ENCODE measurements around the gene EFL1.

DNA sequence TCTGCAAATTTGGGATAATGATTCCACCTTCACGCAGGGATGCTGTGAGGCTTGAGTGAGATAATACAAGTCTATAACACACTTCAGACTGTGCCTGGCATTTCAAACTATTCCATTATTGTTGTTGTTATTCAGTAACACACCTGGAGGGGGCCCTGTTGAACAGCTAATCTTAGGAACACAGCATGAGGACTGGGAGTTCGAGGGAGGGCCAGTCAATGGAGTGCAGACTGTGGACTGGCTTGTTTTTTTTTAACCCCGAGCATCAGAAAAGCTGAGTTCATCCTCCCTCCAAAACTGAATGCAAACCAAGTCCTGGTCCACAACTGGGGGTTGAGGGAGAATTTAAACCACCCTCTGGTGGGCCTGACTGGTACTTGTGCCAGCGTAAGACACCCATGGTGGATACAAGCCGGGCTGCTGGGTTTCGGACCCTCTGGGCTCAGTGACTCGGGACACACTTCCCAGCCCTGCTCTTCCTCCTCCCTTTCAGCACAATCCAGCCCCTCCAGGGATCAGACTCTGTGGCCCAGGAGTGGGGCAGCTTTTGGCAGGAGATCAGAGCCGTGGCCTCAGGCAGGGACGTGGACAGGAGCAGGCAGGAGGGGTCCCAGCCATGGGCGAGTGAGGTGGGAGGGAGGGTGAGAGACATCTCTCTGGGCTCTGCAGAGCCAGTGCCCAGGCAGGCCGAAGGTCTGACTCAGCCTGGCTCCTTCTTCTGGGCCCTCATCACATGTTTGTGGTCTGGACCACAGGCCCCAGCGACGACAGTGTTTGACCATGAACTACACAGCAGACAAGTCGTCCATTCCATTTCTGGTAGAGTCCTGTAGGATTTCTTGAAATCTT, 180.4 kb downstream of the EFL1 start:
- TF ChIP-seq CTCF (conservative IDR thresholded peaks at IDR 0.05), result 0 out of 2 replicates have a peak, but pooled peaks have one; percentile 24
- TF ChIP-seq EZH2 (IDR thresholded peaks at IDR 0.05; ENCODE audit: low read depth), result no peak
